GM13977 (cell line): ENCODE measurements around the gene SCARB1.

Source experiments
- DNase-seq: peaks from one replicate; pipeline ENCODE4 v3.0.0; 2012; ENCODE audit warnings: low spot score
- CTCF ChIP-seq: IDR thresholded peaks from 2 replicates; pipeline ENCODE4 v1.5.1; 2012; ENCODE audit warnings: mild to moderate bottlenecking, control low read depth; ENCODE audit not compliant: insufficient read depth; ENCODE audit errors: extremely low read depth, missing control alignments
- in situ Hi-C: fragments of 300-500 bp; cut with MboI; formaldehyde crosslinking; loops from one replicate; pipeline ENCODE4 v1.12.0; 2022; ENCODE audit warnings: low sequenced_read_pairs, low pct_unique_long_range_greater_than_20kb, mixed read lengths, inconsistent platforms; ENCODE audit not compliant: unreplicated experiment

The SCARB1 gene

GRCh38 chr12:124866883-124867400, 3.3 kb upstream of the SCARB1 start:
- no peak for TF ChIP-seq CTCF
- DNase-seq, result no peak
- in situ Hi-C loops, result no loop called here

- in situ Hi-C loops, result no loop called here
Measured at GRCh38 chr12:124866195-124866882, 2.7 kb upstream of the SCARB1 start.

GRCh38 chr12:124865728-124866127, 2.1 kb upstream of the SCARB1 start:
- no peak for TF ChIP-seq CTCF
- in situ Hi-C loops, result no loop called here
- no peak for DNase-seq

More at GRCh38 chr12:124866195-124866882, 2.7 kb upstream of the SCARB1 start:
- no peak for TF ChIP-seq CTCF
- DNase-seq, result no peak

GRCh38 chr12:124864326-124864752, 675 bp upstream of the SCARB1 start:
- TF ChIP-seq CTCF, result no peak
- no peak for DNase-seq
- in situ Hi-C loops, result no loop called here

- no peak for TF ChIP-seq CTCF
- DNase-seq, result peak; percentile 59
- in situ Hi-C loops, result no loop called here
Measured at GRCh38 chr12:124862768-124863415, 772 bp downstream of the SCARB1 start.

GRCh38 chr12:124861898-124862676, 1.6 kb downstream of the SCARB1 start:
- peak; percentile 60 for DNase-seq
- in situ Hi-C loops, result no loop called here
- TF ChIP-seq CTCF, result no peak
